RWPE1 (cell line): ENCODE measurements around the gene PRR12.

Experiments used
- CTCF ChIA-PET: fragments of 350-600 bp; sonication (Branson Sonifier 250); formaldehyde crosslinking; extraction: SDS; loops from one replicate; lab custom pipeline; 2021; lab: Yijun Ruan, JAX
- POLR2A ChIA-PET: fragments of 400-600 bp; formaldehyde crosslinking; extraction: SDS; loops from one replicate; lab custom pipeline; 2020; ENCODE audit warnings: antibody characterized with exemption; ENCODE audit not compliant: low non-redundant PET; lab: Yijun Ruan, JAX
- DNase-seq: peaks from one replicate; pipeline ENCODE4 v3.0.0; 2012; ENCODE audit warnings: low spot score
- H3K27ac ChIP-seq: fragments of 450-650 bp; 2 replicates; pipeline ENCODE4 v1.5.1; 2017
- CTCF ChIP-seq: fragments of 450-650 bp; conservative IDR thresholded peaks from 2 replicates; pipeline ENCODE4 v1.5.1; 2017; ENCODE audit warnings: low read depth, mild to moderate bottlenecking

PRR12 gene

DNA sequence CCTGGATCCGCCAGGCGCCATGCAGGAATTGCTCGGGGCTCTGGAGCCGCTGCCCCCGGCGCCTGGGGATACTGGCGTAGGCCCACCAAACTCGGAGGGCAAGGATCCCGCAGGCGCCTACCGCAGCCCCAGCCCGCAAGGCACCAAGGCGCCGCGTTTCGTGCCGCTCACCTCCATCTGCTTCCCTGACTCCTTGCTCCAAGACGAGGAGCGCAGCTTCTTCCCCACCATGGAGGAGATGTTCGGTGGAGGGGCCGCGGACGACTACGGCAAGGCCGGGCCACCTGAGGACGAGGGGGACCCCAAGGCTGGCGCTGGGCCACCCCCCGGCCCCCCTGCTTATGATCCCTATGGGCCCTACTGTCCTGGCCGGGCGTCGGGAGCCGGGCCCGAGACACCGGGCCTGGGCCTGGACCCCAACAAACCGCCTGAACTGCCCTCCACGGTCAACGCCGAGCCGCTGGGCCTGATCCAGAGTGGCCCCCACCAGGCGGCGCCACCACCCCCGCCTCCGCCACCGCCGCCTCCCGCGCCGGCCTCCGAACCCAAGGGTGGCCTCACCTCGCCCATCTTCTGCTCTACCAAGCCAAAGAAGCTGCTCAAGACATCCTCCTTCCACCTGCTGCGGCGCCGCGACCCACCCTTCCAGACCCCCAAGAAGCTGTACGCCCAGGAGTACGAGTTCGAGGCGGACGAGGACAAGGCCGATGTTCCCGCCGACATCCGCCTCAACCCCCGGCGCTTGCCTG is 6.1 kb downstream of the PRR12 start:
- CTCF ChIA-PET: no interaction called here
- H3K27ac ChIP-seq: no peak overlapping the region
- no peak for TF ChIP-seq CTCF
- POLR2A ChIA-PET: no interaction called here
- DNase-seq: no peak

DNA sequence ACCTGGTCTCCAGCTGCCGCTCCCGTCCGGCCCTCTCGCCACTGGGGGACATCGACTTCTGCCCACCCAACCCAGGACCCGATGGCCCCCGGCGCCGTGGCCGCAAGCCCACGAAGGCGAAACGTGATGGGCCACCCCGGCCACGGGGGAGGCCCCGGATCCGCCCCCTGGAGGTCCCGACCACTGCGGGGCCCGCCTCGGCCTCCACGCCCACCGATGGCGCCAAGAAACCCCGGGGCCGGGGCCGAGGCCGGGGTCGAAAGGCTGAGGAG is 6.7 kb downstream of the PRR12 start:
- DNase-seq: no peak
- no peak overlapping the region for H3K27ac ChIP-seq
- POLR2A ChIA-PET: no interaction called here
- CTCF ChIA-PET: no interaction called here
- TF ChIP-seq CTCF: no peak

- no peak for DNase-seq
- ChIA-PET CTCF (no interaction called here), POLR2A (no interaction called here)
- no peak for TF ChIP-seq CTCF
- H3K27ac ChIP-seq: peak overlapping the region; percentile 15
These were observed 8.7 kb downstream of the PRR12 start for GRCh38 chr19:49599378-49600295.

DNA sequence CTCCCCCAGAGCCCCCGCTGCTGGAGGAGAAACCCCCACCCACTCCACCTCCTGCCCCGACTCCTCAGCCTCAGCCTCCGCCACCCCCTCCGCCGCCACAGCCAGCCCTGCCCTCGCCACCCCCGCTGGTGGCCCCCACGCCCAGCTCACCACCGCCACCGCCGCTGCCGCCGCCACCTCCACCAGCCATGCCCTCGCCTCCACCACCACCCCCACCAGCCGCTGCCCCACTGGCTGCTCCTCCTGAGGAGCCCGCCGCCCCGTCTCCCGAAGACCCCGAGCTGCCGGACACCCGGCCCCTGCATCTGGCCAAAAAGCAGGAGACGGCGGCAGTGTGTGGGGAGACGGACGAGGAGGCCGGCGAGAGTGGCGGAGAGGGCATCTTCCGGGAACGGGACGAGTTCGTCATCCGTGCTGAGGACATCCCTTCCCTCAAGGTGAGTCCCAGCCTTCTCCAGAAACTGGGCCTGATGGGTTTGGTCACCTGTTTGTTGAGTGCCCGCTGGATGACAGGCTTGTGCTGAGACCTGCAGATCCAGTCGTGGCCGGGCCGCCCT is 10.6 kb downstream of the PRR12 start:
- ChIA-PET CTCF (interaction anchor here (0.6 kb wide), 1 partner anchor 94 kb away, joined by 3 read pairs; no protein-coding TSS in a partner anchor), POLR2A (no interaction called here)
- no peak overlapping the region for H3K27ac ChIP-seq
- TF ChIP-seq CTCF: no peak
- no peak for DNase-seq

GRCh38 chr19:49602806-49603205 is 11.8 kb downstream of the PRR12 start:
- POLR2A ChIA-PET: no interaction called here
- no peak for TF ChIP-seq CTCF
- no peak for DNase-seq
- CTCF ChIA-PET: no interaction called here
- H3K27ac ChIP-seq: no peak overlapping the region

GRCh38 chr19:49605605-49606004 is 14.6 kb downstream of the PRR12 start:
- no peak for DNase-seq
- TF ChIP-seq CTCF: no peak
- H3K27ac ChIP-seq: peak overlapping the region; percentile 36
- CTCF ChIA-PET: no interaction called here
- POLR2A ChIA-PET: no interaction called here
